GM12878 (cell line): ENCODE data around the gene CCDC9. TPM values are rescaled to one million over a fixed set of nuclear protein-coding genes. Genes with fewer than 3 reads are reported as not detected.

Source experiments
- BRCA1 ChIP-seq: IDR thresholded peaks from 2 replicates; pipeline ENCODE4 v1.6.1; 2011; ENCODE audit warnings: low read depth, low read length, improper control_type of control experiment
- CHD2 ChIP-seq: IDR thresholded peaks from 2 replicates; pipeline ENCODE4 v1.6.1; 2011; ENCODE audit warnings: low read depth, low read length, improper control_type of control experiment, borderline replicate concordance
- DPF2 ChIP-seq: fragments of 450-650 bp; IDR thresholded peaks from 2 replicates; pipeline ENCODE4 v1.6.1; 2017; ENCODE audit warnings: mild to moderate bottlenecking
- HDAC6 ChIP-seq: fragments of 200-600 bp; sonication (generic); IDR thresholded peaks from one replicate; pipeline ENCODE4 v1.8.0; 2017; ENCODE audit warnings: antibody characterized with exemption; ENCODE audit not compliant: unreplicated experiment
- HDGF ChIP-seq: fragments of 450-650 bp; IDR thresholded peaks from 2 replicates; pipeline ENCODE4 v1.6.1; 2016; ENCODE audit warnings: antibody characterized with exemption
- IKZF1 ChIP-seq: fragments of 450-650 bp; conservative IDR thresholded peaks from 2 replicates; pipeline ENCODE4 v1.6.1; 2017; ENCODE audit warnings: antibody characterized with exemption, mild to moderate bottlenecking
- JUND ChIP-seq: IDR thresholded peaks from 2 replicates; pipeline ENCODE4 v1.6.1; 2012; ENCODE audit warnings: low read depth, mild to moderate bottlenecking, low read length, improper control_type of control experiment, moderate library complexity
- NFXL1 ChIP-seq: fragments of 450-650 bp; IDR thresholded peaks from 2 replicates; pipeline ENCODE4 v1.6.1; 2017; ENCODE audit warnings: antibody characterized with exemption, mild to moderate bottlenecking, borderline replicate concordance
- NR2F1 ChIP-seq: fragments of 450-650 bp; conservative IDR thresholded peaks from 2 replicates; pipeline ENCODE4 v1.6.1; 2017; ENCODE audit warnings: mild to moderate bottlenecking
- PAX5 ChIP-seq: IDR thresholded peaks from 2 replicates; pipeline ENCODE4 v1.6.1; 2011; ENCODE audit warnings: low read depth, low read length, borderline replicate concordance
- PBX3 ChIP-seq: IDR thresholded peaks from 2 replicates; pipeline ENCODE4 v1.6.1; 2011; ENCODE audit warnings: mild to moderate bottlenecking, low read depth, low read length, moderate library complexity; ENCODE audit not compliant: insufficient replicate concordance
- POLR2A ChIP-seq: IDR thresholded peaks from 2 replicates; pipeline ENCODE4 v1.6.1; 2011; ENCODE audit warnings: low read depth, mild to moderate bottlenecking, low read length
- POU2F2 ChIP-seq: IDR thresholded peaks from 3 replicates; pipeline ENCODE4 v1.6.1; 2011; ENCODE audit warnings: low read depth, mild to moderate bottlenecking, low read length, borderline replicate concordance
- RAD21 ChIP-seq: IDR thresholded peaks from 2 replicates; pipeline ENCODE4 v1.6.1; 2011; ENCODE audit warnings: mild to moderate bottlenecking, low read depth, low read length, moderate library complexity; ENCODE audit not compliant: insufficient read depth
- SIN3A ChIP-seq: IDR thresholded peaks from 2 replicates; pipeline ENCODE4 v1.6.1; 2012; ENCODE audit warnings: low read depth, low read length, improper control_type of control experiment
- SMAD5 ChIP-seq: IDR thresholded peaks from 2 replicates; pipeline ENCODE4 v1.6.1; 2016; ENCODE audit warnings: antibody characterized with exemption, low read depth
- SRF ChIP-seq, 2 experiments: IDR thresholded peaks; 2 replicates each; pipeline ENCODE4 v1.6.1; 2011; ENCODE audit warnings: low read depth in 2 of 2, low read length in 2 of 2, mild to moderate bottlenecking in 1 of 2, moderate library complexity in 1 of 2
- TAF1 ChIP-seq: IDR thresholded peaks from 2 replicates; pipeline ENCODE4 v1.6.1; 2011; ENCODE audit warnings: mild to moderate bottlenecking, low read depth, low read length, borderline replicate concordance
- ZBTB11 ChIP-seq: fragments of 450-650 bp; formaldehyde crosslinking; IDR thresholded peaks from 2 replicates; pipeline ENCODE4 v1.5.0; 2022; ENCODE audit warnings: mild to moderate bottlenecking, missing genetic modification characterization
- ZBTB33 ChIP-seq: fragments of 450-650 bp; IDR thresholded peaks from 2 replicates; pipeline ENCODE4 v1.6.1; 2017; ENCODE audit warnings: mild to moderate bottlenecking
- ZBTB4 ChIP-seq: fragments of 450-650 bp; formaldehyde crosslinking; IDR thresholded peaks from 2 replicates; pipeline ENCODE4 v1.4.0; 2022; ENCODE audit warnings: mild to moderate bottlenecking, moderate library complexity
- polyA plus RNA-seq, 11 experiments: library from polyadenylated mRNA; depleted of rRNA in 4 of 11; unstranded in 6 of 11; stranded (reverse) in 5 of 11; fragments of >200 nt; fragmentation: Nextera tagmentation in 4 of 11; fragmentation: Illumina TruSeq in 1 of 11; extraction: Ambion mirVana in 4 of 11; extraction: Trizol in 1 of 11; gene quantifications; 1 replicate in 1 of 11; 2 replicates in 10 of 11; pipeline versions ENCODE4 v1.2.1 to v1.2.3, GENCODE V29; 2011 to 2016; ENCODE audit warnings: inconsistent platforms in 2 of 11, missing spikeins in 2 of 11, low read depth in 1 of 11
- total RNA-seq, 4 experiments: library from RNA; depleted of rRNA in 3 of 4; stranded (reverse); fragments of >200 nt in 3 of 4; fragmentation: Illumina TruSeq in 1 of 4; extraction: Trizol in 1 of 4; gene quantifications; 2 replicates each; pipeline versions ENCODE4 v1.2.1 to v1.2.3, GENCODE V29; 2013 to 2021

The CCDC9 gene
- total and polyA plus RNA-seq, 10 of the 15 experiments (the other 5 are each of a cell fraction or from before 2014, with no cell fraction given): 0.18 to 17.5 (median 7.1) TPM; not detected in 1

- TF ChIP-seq PAX5 (peak; percentile 75), JUND (no peak), IKZF1 (peak; percentile 74), RAD21 (no peak), POU2F2 (peak; percentile 55; the same call in 1 of the 3 replicates), SIN3A (no peak), ZBTB33 (no peak), BRCA1 (no peak), SMAD5 (0 out of 2 replicates have a peak, but pooled peaks have one; percentile 51), SRF (IDR thresholded peaks at IDR 0.05; ENCODE audit: low read depth in 2 of 2, low read length in 2 of 2) (no peak), HDAC6 (no peak), NFXL1 (no peak), ZBTB11 (CRISPR knock-in tag) (no peak), NR2F1 (no peak), DPF2 (peak; percentile 83), PBX3 (no peak), HDGF (peak; percentile 96), CHD2 (peak; percentile 79), POLR2A (peak; percentile 92), ZBTB4 (CRISPR knock-in tag) (no peak), TAF1 (peak; percentile 57; the same call in 1 of the 2 replicates)
Observed at GRCh38 chr19:47231215-47232054, 24.9 kb upstream of the CCDC9 start (continued).
